IMR-90 (cell line): ENCODE results near the gene APC2. TPM values are rescaled to one million over a fixed set of nuclear protein-coding genes. Genes with fewer than 3 reads are reported as not detected.

Source experiments
- ATAC-seq: fragments of 200-7000 bp; cut with Tn5 transposase; 2 replicates; pipeline ENCODE4 v1.9.1; 2020; ENCODE audit warnings: low read depth, mild to moderate bottlenecking, moderate library complexity
- BruUV-seq: library from RNA; stranded (reverse); fragments of 400-500 nt; replicated peaks from 2 replicates; lab custom pipeline; 2021; lab: Mats Ljungman, UMichigan
- CTCF ChIA-PET: fragments of 300-600 bp; formaldehyde crosslinking; extraction: SDS; loops from one replicate; lab custom pipeline; 2021; ENCODE audit warnings: antibody characterized with exemption; lab: Yijun Ruan, JAX
- POLR2A ChIA-PET: fragments of 300-600 bp; sonication (Branson Sonifier 250); formaldehyde crosslinking; loops from one replicate; lab custom pipeline; 2022; ENCODE audit warnings: antibody characterized with exemption; ENCODE audit not compliant: unreplicated experiment; lab: Charles Lee
- DNase-seq: peaks from one replicate; pipeline ENCODE4 v3.0.0; 2013
- H2AFZ ChIP-seq: replicated peaks from 2 replicates; pipeline ENCODE3; 2013; ENCODE audit warnings: low read length, mild to moderate bottlenecking; ENCODE audit not compliant: poor library complexity
- H2AK5ac ChIP-seq: 2 replicates; pipeline ENCODE4 v1.6.1; 2013; ENCODE audit warnings: low read depth, low read length, inconsistent platforms
- H2AK9ac ChIP-seq: replicated peaks from 2 replicates; pipeline ENCODE3; 2013; ENCODE audit warnings: mild to moderate bottlenecking, low read depth, low read length, moderate library complexity; ENCODE audit not compliant: poor library complexity
- H2BK120ac ChIP-seq: 2 replicates; pipeline ENCODE4 v1.6.1; 2013; ENCODE audit warnings: low read depth, low read length, inconsistent platforms
- H2BK15ac ChIP-seq: 3 replicates; pipeline ENCODE4 v1.6.1; 2013; ENCODE audit warnings: low read depth, low read length, inconsistent platforms
- H2BK20ac ChIP-seq: 2 replicates; pipeline ENCODE4 v1.6.1; 2013; ENCODE audit warnings: low read depth, mild to moderate bottlenecking, inconsistent platforms, low read length, moderate library complexity
- H2BK5ac ChIP-seq: 2 replicates; pipeline ENCODE4 v1.6.1; 2013; ENCODE audit warnings: mild to moderate bottlenecking, low read depth, low read length, inconsistent platforms; ENCODE audit not compliant: poor library complexity, severe bottlenecking
- H3K14ac ChIP-seq: replicated peaks from 2 replicates; pipeline ENCODE4 v1.6.1; 2013; ENCODE audit warnings: low read depth, low read length, inconsistent platforms
- H3K18ac ChIP-seq: 2 replicates; pipeline ENCODE4 v1.6.1; 2013; ENCODE audit warnings: low read depth, low read length, control low read depth
- H3K23ac ChIP-seq: 2 replicates; pipeline ENCODE4 v1.6.1; 2013; ENCODE audit warnings: low read depth, low read length, inconsistent platforms
- H3K27ac ChIP-seq: 2 replicates; pipeline ENCODE4 v1.5.1; 2013; ENCODE audit warnings: mild to moderate bottlenecking, control low read depth, low read length; ENCODE audit not compliant: insufficient read depth
- H3K27me3 ChIP-seq: 2 replicates; pipeline ENCODE4 v1.6.1; 2013; ENCODE audit warnings: low read length; ENCODE audit not compliant: control insufficient read depth, insufficient read depth
- H3K36me3 ChIP-seq: 2 replicates; pipeline ENCODE4 v1.6.1; 2013; ENCODE audit warnings: low read length, mixed read lengths; ENCODE audit not compliant: control insufficient read depth, insufficient read depth
- H3K4ac ChIP-seq: 2 replicates; pipeline ENCODE4 v1.6.1; 2013; ENCODE audit warnings: low read depth, low read length, inconsistent platforms
- H3K4me1 ChIP-seq: 2 replicates; pipeline ENCODE4 v1.6.1; 2013; ENCODE audit warnings: low read length, mixed read lengths; ENCODE audit not compliant: control insufficient read depth, insufficient read depth
- H3K4me2 ChIP-seq: 2 replicates; pipeline ENCODE4 v1.6.1; 2013; ENCODE audit warnings: low read depth, mild to moderate bottlenecking, control low read depth, low read length, moderate library complexity
- H3K4me3 ChIP-seq: 2 replicates; pipeline ENCODE4 v1.5.1; 2013; ENCODE audit warnings: low read depth, mild to moderate bottlenecking, control low read depth, low read length, moderate library complexity; ENCODE audit not compliant: insufficient read depth
- H3K56ac ChIP-seq: 2 replicates; pipeline ENCODE4 v1.6.1; 2013; ENCODE audit warnings: low read length, inconsistent platforms; ENCODE audit not compliant: insufficient read depth; ENCODE audit errors: extremely low read depth
- H3K79me1 ChIP-seq, 2 experiments: 2 replicates each; pipeline ENCODE4 v1.6.1; 2013; ENCODE audit warnings: low read length in 2 of 2, inconsistent platforms in 1 of 2, low read depth in 1 of 2
- H3K9ac ChIP-seq: 2 replicates; pipeline ENCODE4 v1.6.1; 2013; ENCODE audit warnings: low read depth, low read length, control low read depth
- H3K9me1 ChIP-seq: 2 replicates; pipeline ENCODE4 v1.6.1; 2013; ENCODE audit warnings: low read length, inconsistent platforms; ENCODE audit not compliant: insufficient read depth
- H3K9me3 ChIP-seq: 2 replicates; pipeline ENCODE4 v1.6.1; 2013; ENCODE audit warnings: low read length; ENCODE audit not compliant: control insufficient read depth, insufficient read depth
- H4K20me1 ChIP-seq: 2 replicates; pipeline ENCODE4 v1.6.1; 2013; ENCODE audit warnings: low read length, inconsistent platforms; ENCODE audit not compliant: insufficient read depth
- H4K5ac ChIP-seq: 2 replicates; pipeline ENCODE4 v1.6.1; 2013; ENCODE audit warnings: mild to moderate bottlenecking, low read depth, low read length, control low read depth
- H4K8ac ChIP-seq, 2 experiments: 2 replicates each; pipeline ENCODE4 v1.6.1; 2013; ENCODE audit warnings: low read depth in 2 of 2, low read length in 2 of 2, control low read depth in 1 of 2, inconsistent platforms in 1 of 2
- H4K91ac ChIP-seq: 2 replicates; pipeline ENCODE4 v1.6.1; 2013; ENCODE audit warnings: low read depth, low read length, inconsistent platforms; ENCODE audit not compliant: insufficient read depth
- CHD1 ChIP-seq: IDR thresholded peaks from 2 replicates; pipeline ENCODE4 v1.6.1; 2012; ENCODE audit warnings: low read depth, low read length, improper control_type of control experiment
- FOS ChIP-seq: fragments of 150-350 bp; IDR thresholded peaks from 2 replicates; pipeline ENCODE4 v1.6.1; 2016; ENCODE audit warnings: low read depth, low read length
- MAFK ChIP-seq: IDR thresholded peaks from 2 replicates; pipeline ENCODE4 v1.6.1; 2012; ENCODE audit warnings: low read depth, low read length, improper control_type of control experiment
- WGBS, 2 experiments: methylation state at CpG; one replicate each; pipeline versions ENCODE4 v1.1.5 to v1.1.7; 2013; ENCODE audit warnings: missing lambda C conversion rate in 2 of 2; ENCODE audit not compliant: insufficient read length in 1 of 2; ENCODE audit errors: extremely low coverage in 2 of 2; 5-methylcytosine and 5-hydroxymethylcytosine counted together
- dilution Hi-C: fragments of 300-500 bp; cut with HindIII; formaldehyde crosslinking; loops from one replicate; pipeline ENCODE4 v1.14.3; 2018; ENCODE audit warnings: low sequenced_read_pairs; ENCODE audit not compliant: unreplicated experiment
- in situ Hi-C: fragments of 300-500 bp; cut with MboI; formaldehyde crosslinking; loops from 3 replicates; pipeline ENCODE4 v1.14.3; 2019; ENCODE audit warnings: low sequenced_read_pairs, inconsistent platforms, mixed read lengths
- intact Hi-C: fragments of 100-400 bp; cut with micrococcal nuclease; formaldehyde crosslinking; loops from 2 replicates; pipeline ENCODE4 v1.10.0; 2022
- polyA plus RNA-seq, 3 experiments: library from polyadenylated mRNA; depleted of rRNA; stranded (reverse); fragments of >200 nt; gene quantifications; 2 replicates each; pipeline ENCODE4 v1.2.3, GENCODE V29; 2012; ENCODE audit warnings: low replicate concordance in 1 of 3
- total RNA-seq: library from RNA; depleted of rRNA; stranded (reverse); fragments of >200 nt; gene quantifications from 2 replicates; pipeline ENCODE4 v1.2.3, GENCODE V29; 2012

Gene APC2
- total and polyA plus RNA-seq, 2 of the 4 experiments (the other 2 are of a cell fraction) = 0.36 to 0.41 TPM

DNA sequence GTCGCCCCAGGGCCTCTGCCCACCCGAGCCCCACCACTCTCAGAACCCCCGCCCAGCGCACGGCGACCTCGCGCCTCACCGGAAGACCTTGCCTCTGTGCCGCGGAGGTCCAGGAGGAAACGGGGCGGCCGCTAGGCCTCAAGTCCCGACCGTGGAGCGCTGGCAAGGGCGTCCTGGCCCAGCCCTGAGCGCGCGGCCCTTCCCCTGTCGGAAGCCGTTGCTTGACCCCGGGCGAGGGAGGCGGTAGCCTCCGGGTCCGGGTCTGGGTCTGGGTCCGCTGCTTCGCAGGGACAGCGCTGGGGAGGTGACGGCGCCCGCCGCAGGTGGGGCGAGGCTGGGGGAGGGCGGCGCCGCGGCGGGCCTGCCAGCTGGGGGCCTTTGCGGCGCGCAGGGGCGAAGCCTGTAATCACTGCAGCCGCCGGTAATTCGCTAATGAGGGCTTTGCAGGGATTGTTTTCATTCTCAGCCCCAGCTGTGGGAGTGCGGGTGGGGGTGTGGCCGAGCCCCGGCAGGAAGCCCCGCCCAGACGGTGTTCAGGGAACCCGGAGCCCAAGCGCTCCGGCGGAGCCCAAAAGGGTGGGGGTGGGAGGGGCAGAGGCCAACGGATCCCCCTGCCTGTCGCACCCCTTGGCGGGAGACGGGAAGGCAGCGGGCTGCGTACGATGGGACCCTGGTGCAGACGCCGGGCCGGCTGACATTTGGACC, 20.5 kb downstream of the APC2 start:
- H3K14ac ChIP-seq = no peak overlapping the region
- H4K5ac ChIP-seq = no peak overlapping the region
- intact Hi-C loops (no loop called here), in situ Hi-C loops (no loop called here), dilution Hi-C loops (no loop called here)
- H2AFZ ChIP-seq = peak overlapping the region; percentile 67
- 4% methylated on average over 34 of the region's 67 CpGs; no CpG with 5 or more reads in 1 of the 2 experiments for WGBS, 2 experiments
- no peak overlapping the region for H2AK5ac ChIP-seq
- CTCF ChIA-PET = no interaction called here
- no peak overlapping the region for H2BK20ac ChIP-seq
- H3K36me3 ChIP-seq = no peaks in the 10 kb centered on the region; the same call in 1 of the 2 replicates
- no peaks in the 10 kb centered on the region; the same call in 1 of the 2 replicates for H3K9me3 ChIP-seq
- no peak overlapping the region for H3K4ac ChIP-seq
- H3K4me1 ChIP-seq = peaks cover 21% of the 10 kb centered on the region
- H2BK120ac ChIP-seq = no peak overlapping the region
- H2BK5ac ChIP-seq = no peak overlapping the region
- H4K20me1 ChIP-seq = peaks cover 91% of the 10 kb centered on the region
- H3K18ac ChIP-seq = no peak overlapping the region
- POLR2A ChIA-PET = no interaction called here
- no peak overlapping the region for H3K27ac ChIP-seq
- no peak for DNase-seq
- peak overlapping the region; percentile 15; the same call in 1 of the 2 replicates for H3K4me3 ChIP-seq
- no peak overlapping the region for H2BK15ac ChIP-seq
- no peak overlapping the region for H4K8ac ChIP-seq
- no peak overlapping the region for H3K56ac ChIP-seq
- peak overlapping the region; percentile 75; the same call in 1 of the 2 replicates for H3K4me2 ChIP-seq
- TF ChIP-seq MAFK (no peak), FOS (no peak), CHD1 (no peak)
- H3K27me3 ChIP-seq = peaks cover 68% of the 10 kb centered on the region
- H3K9ac ChIP-seq = no peak overlapping the region
- no TSS peak for BruUV-seq
- peaks cover 0 to 26% of the 10 kb centered on the region in 2 experiments; a peak in 2 of 4 replicates for H3K79me1 ChIP-seq
- peak; percentile 38 for ATAC-seq
- no peak overlapping the region for H3K23ac ChIP-seq
- H3K9me1 ChIP-seq = no peaks in the 10 kb centered on the region
- peak overlapping the region; percentile 3 for H2AK9ac ChIP-seq
- H4K91ac ChIP-seq = no peak overlapping the region
